Measurements from ENCODE around the gene WNT7A. TPM values are rescaled to one million over a fixed set of nuclear protein-coding genes. Genes with fewer than 3 reads are reported as not detected.

WNT7A gene
- total RNA-seq = not detected in 2 replicates

GRCh38 chr3:13879946-13880810 is at the start of gene WNT7A:
WNT7A (minus strand) TSS chr3:13880071; CDS start chr3:13879816, 255 bp downstream.

Other genes with a start within 250 kb of the WNT7A start
- 11.4 and 11.8 TPM in 2 replicates for gene CHCHD4, start 244.8 kb upstream of the WNT7A start, total RNA-seq
- gene TMEM43, start 245.0 kb upstream of the WNT7A start, total RNA-seq = 78.1 and 101 TPM in 2 replicates